Measurements from ENCODE around the gene CCND1.

DNA sequence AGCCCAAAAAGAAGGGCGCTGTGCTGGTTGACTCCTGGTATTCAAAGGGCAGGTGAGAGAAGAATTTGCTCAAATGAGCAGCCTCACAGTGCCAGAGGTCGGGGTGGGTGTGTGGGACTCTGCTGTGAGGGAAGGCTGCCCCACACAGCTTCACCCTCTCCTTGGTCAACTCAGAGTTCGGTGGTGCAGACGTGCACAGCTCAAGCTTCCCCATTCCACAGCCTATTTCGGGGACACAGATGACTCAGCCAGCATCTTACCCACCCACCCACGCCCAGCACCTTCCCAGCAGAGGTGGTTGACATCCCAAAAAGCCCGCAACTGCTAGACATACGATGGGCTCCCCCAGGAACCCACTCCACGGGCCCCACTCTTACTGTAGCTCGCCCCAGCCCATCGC, 46.5 kb upstream of the CCND1 start:
- TF ChIP-seq GATA3 (IDR thresholded peaks at IDR 0.05; ENCODE audit: low read depth, low read length) (no peak), GATA2 (IDR thresholded peaks at IDR 0.05; ENCODE audit: low read depth, low read length) (no peak)

Measured in SH-SY5Y (cell line).